HEK293T (cell line): ENCODE results near the gene SELENOS.

Experiments
- CTCF ChIA-PET: fragments of 350-600 bp; formaldehyde crosslinking; extraction: SDS; loops from one replicate; lab custom pipeline; 2021; ENCODE audit warnings: antibody characterized with exemption, inconsistent platforms; lab: Yijun Ruan, JAX
- POLR2A ChIA-PET: fragments of 350-600 bp; formaldehyde crosslinking; extraction: SDS; loops from one replicate; lab custom pipeline; 2020; ENCODE audit warnings: antibody characterized with exemption, inconsistent platforms; lab: Yijun Ruan, JAX
- DNase-seq: peaks from one replicate; pipeline ENCODE4 v3.0.0; 2012; ENCODE audit warnings: mixed read lengths; ENCODE audit errors: extremely low spot score
- ARNT ChIP-seq: fragments of 450-650 bp; IDR thresholded peaks from 2 replicates; pipeline ENCODE4 v1.6.1; 2017; ENCODE audit warnings: mild to moderate bottlenecking
- BHLHE40 ChIP-seq: fragments of 450-650 bp; IDR thresholded peaks from 2 replicates; pipeline ENCODE4 v1.6.1; 2016; ENCODE audit warnings: mild to moderate bottlenecking, moderate library complexity, borderline replicate concordance
- CTBP1 ChIP-seq: fragments of 450-650 bp; IDR thresholded peaks from 2 replicates; pipeline ENCODE4 v1.6.1; 2016; ENCODE audit warnings: borderline replicate concordance
- ELF4 ChIP-seq: fragments of 450-650 bp; IDR thresholded peaks from 2 replicates; pipeline ENCODE4 v1.6.1; 2017; ENCODE audit warnings: antibody characterized with exemption
- FOXA1 ChIP-seq: fragments of 450-650 bp; IDR thresholded peaks from 2 replicates; pipeline ENCODE4 v1.6.1; 2016; ENCODE audit warnings: mild to moderate bottlenecking
- FOXK2 ChIP-seq: fragments of 450-650 bp; IDR thresholded peaks from 2 replicates; pipeline ENCODE4 v1.6.1; 2016; ENCODE audit warnings: mild to moderate bottlenecking
- FOXM1 ChIP-seq: fragments of 450-650 bp; IDR thresholded peaks from 2 replicates; pipeline ENCODE4 v1.6.1; 2017; ENCODE audit warnings: mild to moderate bottlenecking, borderline replicate concordance
- HDGF ChIP-seq: fragments of 450-650 bp; IDR thresholded peaks from 2 replicates; pipeline ENCODE4 v1.6.1; 2017; ENCODE audit warnings: antibody characterized with exemption, borderline replicate concordance
- L3MBTL2 ChIP-seq: fragments of 450-650 bp; conservative IDR thresholded peaks from 2 replicates; pipeline ENCODE4 v1.6.1; 2016; ENCODE audit warnings: mild to moderate bottlenecking
- LEF1 ChIP-seq: fragments of 450-650 bp; IDR thresholded peaks from 2 replicates; pipeline ENCODE4 v1.6.1; 2017; ENCODE audit warnings: mild to moderate bottlenecking, borderline replicate concordance
- NFRKB ChIP-seq: fragments of 450-650 bp; IDR thresholded peaks from 2 replicates; pipeline ENCODE4 v1.6.1; 2016; ENCODE audit warnings: mild to moderate bottlenecking, moderate library complexity
- PKNOX1 ChIP-seq: fragments of 450-650 bp; IDR thresholded peaks from 2 replicates; pipeline ENCODE4 v1.6.1; 2016
- SP1 ChIP-seq: fragments of 450-650 bp; IDR thresholded peaks from 2 replicates; pipeline ENCODE4 v1.6.1; 2017
- SUZ12 ChIP-seq: fragments of 450-650 bp; IDR thresholded peaks from 2 replicates; pipeline ENCODE4 v1.6.1; 2016; ENCODE audit warnings: mild to moderate bottlenecking
- TARDBP ChIP-seq: fragments of 450-650 bp; IDR thresholded peaks from 2 replicates; pipeline ENCODE4 v1.6.1; 2016
- ZNF384 ChIP-seq: fragments of 450-650 bp; IDR thresholded peaks from 2 replicates; pipeline ENCODE4 v1.6.1; 2016

SELENOS gene

GRCh38 chr15:101264011-101264410 is 13.3 kb downstream of the SELENOS start:
- DNase-seq: no peak
- POLR2A ChIA-PET: no interaction called here
- CTCF ChIA-PET: no interaction called here
- no peak for TF ChIP-seq LEF1
- no peak for TF ChIP-seq NFRKB
- TF ChIP-seq TARDBP: no peak

GRCh38 chr15:101262551-101262950 is 14.7 kb downstream of the SELENOS start:
- no peak for DNase-seq
- POLR2A ChIA-PET: no interaction called here
- CTCF ChIA-PET: interaction anchor here (0.7 to 1.0 kb wide), 3 partner anchors 23 to 251 kb away, joined by 3 to 5 read pairs (median 3); no protein-coding TSS in a partner anchor
- TF ChIP-seq FOXK2: no peak
- TF ChIP-seq PKNOX1: no peak

- peak; percentile 62 for DNase-seq
- no peak for TF ChIP-seq FOXA1
- TF ChIP-seq LEF1: no peak
- TF ChIP-seq TARDBP: no peak
- no peak for TF ChIP-seq PKNOX1
- no peak for TF ChIP-seq HDGF
- TF ChIP-seq SP1: no peak
- no peak for TF ChIP-seq FOXM1
- no peak for TF ChIP-seq BHLHE40
- TF ChIP-seq FOXK2: no peak
- no peak for TF ChIP-seq ZNF384
- no peak for TF ChIP-seq ELF4
- TF ChIP-seq L3MBTL2: no peak
- TF ChIP-seq SUZ12: no peak
- TF ChIP-seq CTBP1: no peak
- TF ChIP-seq NFRKB: no peak
- no peak for TF ChIP-seq ARNT
- CTCF ChIA-PET: interaction anchor here (1.0 to 1.9 kb wide), 11 partner anchors 9 to 250 kb away, joined by 3 to 16 read pairs (median 7); no protein-coding TSS in a partner anchor
- POLR2A ChIA-PET: interaction anchor here (0.6 to 1.0 kb wide), 4 partner anchors 37 to 242 kb away, joined by 3 to 4 read pairs (median 3); partner anchors contain the start of gene SNRPA1
Observed at GRCh38 chr15:101258238-101259144, 18.8 kb downstream of the SELENOS start.

GRCh38 chr15:101256757-101257156 is 20.5 kb downstream of the SELENOS start:
- ChIA-PET POLR2A (no interaction called here), CTCF (interaction anchor here (0.6 to 1.8 kb wide), 2 partner anchors 170 to 245 kb away, joined by 3 to 5 read pairs; no protein-coding TSS in a partner anchor)
- TF ChIP-seq NFRKB: no peak
- no peak for TF ChIP-seq ELF4
- no peak for TF ChIP-seq TARDBP
- no peak for TF ChIP-seq SUZ12
- no peak for TF ChIP-seq CTBP1
- no peak for TF ChIP-seq ARNT
- TF ChIP-seq FOXK2: no peak
- no peak for TF ChIP-seq FOXM1
- no peak for TF ChIP-seq HDGF
- TF ChIP-seq FOXA1: no peak
- TF ChIP-seq LEF1: no peak
- TF ChIP-seq ZNF384: no peak
- no peak for TF ChIP-seq BHLHE40
- TF ChIP-seq SP1: no peak
- TF ChIP-seq L3MBTL2: no peak
- no peak for TF ChIP-seq PKNOX1

GRCh38 chr15:101255615-101256241 is 21.6 kb downstream of the SELENOS start:
- CTCF ChIA-PET: interaction anchor here (0.7 to 1.8 kb wide), 5 partner anchors 141 to 248 kb away, joined by 3 to 5 read pairs (median 5); no protein-coding TSS in a partner anchor
- POLR2A ChIA-PET: interaction anchor here (0.9 kb wide), 1 partner anchor 10 kb away, joined by 3 read pairs; no protein-coding TSS in a partner anchor
- no peak for TF ChIP-seq ARNT
- TF ChIP-seq SP1: no peak
- TF ChIP-seq FOXK2: no peak
- TF ChIP-seq CTBP1: no peak
- TF ChIP-seq FOXM1: no peak
- TF ChIP-seq BHLHE40: no peak
- no peak for TF ChIP-seq L3MBTL2
- no peak for TF ChIP-seq NFRKB
- TF ChIP-seq ELF4: no peak
- TF ChIP-seq ZNF384: no peak
- no peak for TF ChIP-seq HDGF
- TF ChIP-seq TARDBP: no peak
- no peak for TF ChIP-seq SUZ12
- TF ChIP-seq LEF1: no peak
- TF ChIP-seq FOXA1: no peak
- TF ChIP-seq PKNOX1: no peak
- DNase-seq: no peak

More at GRCh38 chr15:101256757-101257156, 20.5 kb downstream of the SELENOS start:
- no peak for DNase-seq
